ENCODE data around the gene GPC6.

GPC6 gene

GRCh38 chr13:94170145-94170571 is 943.6 kb downstream of the GPC6 start:
- no peak for DNase-seq (ENCODE audit: low read depth, low spot score)
- TF ChIP-seq, protein P1, sequence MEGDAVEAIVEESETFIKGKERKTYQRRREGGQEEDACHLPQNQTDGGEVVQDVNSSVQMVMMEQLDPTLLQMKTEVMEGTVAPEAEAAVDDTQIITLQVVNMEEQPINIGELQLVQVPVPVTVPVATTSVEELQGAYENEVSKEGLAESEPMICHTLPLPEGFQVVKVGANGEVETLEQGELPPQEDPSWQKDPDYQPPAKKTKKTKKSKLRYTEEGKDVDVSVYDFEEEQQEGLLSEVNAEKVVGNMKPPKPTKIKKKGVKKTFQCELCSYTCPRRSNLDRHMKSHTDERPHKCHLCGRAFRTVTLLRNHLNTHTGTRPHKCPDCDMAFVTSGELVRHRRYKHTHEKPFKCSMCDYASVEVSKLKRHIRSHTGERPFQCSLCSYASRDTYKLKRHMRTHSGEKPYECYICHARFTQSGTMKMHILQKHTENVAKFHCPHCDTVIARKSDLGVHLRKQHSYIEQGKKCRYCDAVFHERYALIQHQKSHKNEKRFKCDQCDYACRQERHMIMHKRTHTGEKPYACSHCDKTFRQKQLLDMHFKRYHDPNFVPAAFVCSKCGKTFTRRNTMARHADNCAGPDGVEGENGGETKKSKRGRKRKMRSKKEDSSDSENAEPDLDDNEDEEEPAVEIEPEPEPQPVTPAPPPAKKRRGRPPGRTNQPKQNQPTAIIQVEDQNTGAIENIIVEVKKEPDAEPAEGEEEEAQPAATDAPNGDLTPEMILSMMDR (IDR thresholded peaks at IDR 0.05; ENCODE audit: insufficient read depth, low read length, missing control alignments): no peak
- POLR2A ChIA-PET: no interaction called here
- H3K4me3 ChIP-seq (ENCODE audit: low read depth, low read length): no peak overlapping the region
- CTCF ChIA-PET: no interaction called here

DNA sequence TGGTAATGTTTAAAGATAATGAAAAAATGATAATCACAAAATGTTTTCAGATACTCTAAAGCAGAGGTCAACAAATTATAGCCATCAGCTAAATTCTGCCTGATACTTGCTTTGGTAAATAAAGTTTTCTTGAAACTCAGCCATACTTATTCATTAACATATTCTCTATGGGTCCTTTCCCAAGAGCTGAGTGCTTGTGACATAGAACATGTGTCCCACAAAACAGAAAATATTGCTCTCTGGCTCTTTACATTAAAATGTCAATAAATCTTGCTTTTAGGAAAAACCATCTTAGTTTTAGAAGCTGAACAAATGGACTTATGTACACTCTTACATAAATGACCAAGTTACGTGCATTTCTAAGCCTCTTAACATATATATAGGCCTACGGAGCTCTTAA is 945.8 kb downstream of the GPC6 start:
- TF ChIP-seq, protein P1 (IDR thresholded peaks at IDR 0.05; ENCODE audit: insufficient read depth, low read length, missing control alignments): no peak
- no peak overlapping the region for H3K4me3 ChIP-seq (ENCODE audit: low read depth, low read length)
- no peak for DNase-seq (ENCODE audit: low read depth, low spot score)
- CTCF ChIA-PET: interaction anchor here (0.9 to 1.0 kb wide), 2 partner anchors 11 to 189 kb away, joined by 3 read pairs; no protein-coding TSS in a partner anchor
- POLR2A ChIA-PET: no interaction called here

DNA sequence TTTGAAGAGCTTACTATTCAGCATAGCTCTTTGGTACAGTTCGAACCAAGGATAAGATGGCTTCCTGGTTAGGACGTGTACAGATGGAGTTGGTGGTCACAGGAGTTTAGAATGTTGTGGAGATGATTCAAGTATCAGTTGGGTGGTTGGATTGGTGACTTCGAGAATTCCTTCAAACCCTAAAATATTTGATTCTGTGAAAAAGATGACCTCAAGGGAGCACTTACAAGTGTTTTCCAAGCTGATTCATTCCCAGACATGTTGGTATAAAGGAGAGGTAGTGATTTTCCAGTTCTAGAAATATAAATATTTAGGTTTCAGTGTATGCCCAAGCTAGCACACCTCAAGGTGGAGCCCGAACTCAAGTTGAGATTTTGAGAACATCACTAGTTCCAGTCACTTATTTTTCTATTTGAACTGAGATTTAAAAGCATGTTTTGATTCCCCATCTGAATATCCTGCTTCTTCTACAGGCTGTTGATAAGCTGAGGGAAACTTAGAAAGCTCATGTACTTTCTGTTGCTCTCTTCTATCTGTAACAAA is 946.8 kb downstream of the GPC6 start:
- no peak overlapping the region for H3K4me3 ChIP-seq (ENCODE audit: low read depth, low read length)
- TF ChIP-seq, protein P1 (IDR thresholded peaks at IDR 0.05; ENCODE audit: insufficient read depth, low read length, missing control alignments): no peak
- DNase-seq (ENCODE audit: low read depth, low spot score): peak; percentile 59
- ChIA-PET CTCF (interaction anchor here (0.9 to 1.6 kb wide), 4 partner anchors 10 to 188 kb away, joined by 3 to 7 read pairs (median 4); no protein-coding TSS in a partner anchor), POLR2A (interaction anchor here (0.6 kb wide), 1 partner anchor 144 kb away, joined by 3 read pairs; no protein-coding TSS in a partner anchor)

GRCh38 chr13:94174009-94174408 is 947.4 kb downstream of the GPC6 start:
- TF ChIP-seq, protein P1 (IDR thresholded peaks at IDR 0.05; ENCODE audit: insufficient read depth, low read length, missing control alignments): no peak
- POLR2A ChIA-PET: interaction anchor here (0.6 kb wide), 1 partner anchor 143 kb away, joined by 3 read pairs; no protein-coding TSS in a partner anchor
- CTCF ChIA-PET: interaction anchor here (0.9 to 1.6 kb wide), 3 partner anchors 19 to 188 kb away, joined by 3 to 7 read pairs (median 5); no protein-coding TSS in a partner anchor
- no peak for DNase-seq (ENCODE audit: low read depth, low spot score)
- no peak overlapping the region for H3K4me3 ChIP-seq (ENCODE audit: low read depth, low read length)

DNA sequence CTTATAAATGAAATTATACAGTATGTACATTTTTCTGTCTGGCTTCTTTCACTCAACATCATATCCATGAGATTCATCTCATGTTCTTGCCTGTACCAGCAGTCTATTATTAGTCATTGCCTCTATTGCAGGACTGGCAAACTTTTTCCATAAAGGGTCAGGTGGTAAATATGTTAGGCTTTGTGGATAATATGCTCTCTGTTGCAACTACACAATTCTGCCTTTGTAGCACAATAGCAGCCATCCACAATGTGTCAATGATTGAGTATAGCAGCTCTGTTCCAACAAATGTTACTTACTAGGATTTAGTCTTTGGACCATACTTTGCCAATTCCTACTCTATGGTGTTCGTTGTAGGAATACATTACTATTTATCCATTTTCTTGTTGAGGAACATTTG is 948.5 kb downstream of the GPC6 start:
- DNase-seq (ENCODE audit: low read depth, low spot score): no peak
- POLR2A ChIA-PET: no interaction called here
- CTCF ChIA-PET: interaction anchor here (1.0 kb wide), 1 partner anchor 18 kb away, joined by 4 read pairs; no protein-coding TSS in a partner anchor
- H3K4me3 ChIP-seq (ENCODE audit: low read depth, low read length): no peak overlapping the region
- TF ChIP-seq, protein P1 (IDR thresholded peaks at IDR 0.05; ENCODE audit: insufficient read depth, low read length, missing control alignments): no peak

DNA sequence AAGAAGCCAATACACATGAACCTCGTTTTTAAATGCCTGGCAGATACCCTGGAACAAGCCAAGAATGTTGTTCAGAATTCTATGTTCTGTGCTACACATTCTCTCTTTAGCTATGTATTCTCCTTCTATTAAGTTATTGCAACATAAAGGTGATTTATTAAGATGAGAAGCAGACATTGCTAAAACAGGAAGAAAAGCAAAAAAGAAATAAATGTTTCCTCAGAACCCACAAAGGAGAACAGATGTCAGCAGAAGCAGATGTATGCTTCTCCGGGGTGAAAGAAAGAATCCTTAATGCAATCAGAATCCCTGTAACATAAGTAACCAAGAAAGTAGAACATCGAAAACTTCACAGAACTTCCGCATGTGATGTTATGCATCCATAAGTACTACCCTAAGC is 950.0 kb downstream of the GPC6 start:
- TF ChIP-seq, protein P1 (IDR thresholded peaks at IDR 0.05; ENCODE audit: insufficient read depth, low read length, missing control alignments): no peak
- no peak for DNase-seq (ENCODE audit: low read depth, low spot score)
- no peak overlapping the region for H3K4me3 ChIP-seq (ENCODE audit: low read depth, low read length)
- CTCF ChIA-PET: no interaction called here
- POLR2A ChIA-PET: no interaction called here

All from AG04449 (cell line).